HepG2 (cell line): ENCODE data around the gene CRYAA. TPM values are rescaled to one million over a fixed set of nuclear protein-coding genes. Genes with fewer than 3 reads are reported as not detected.

Experiments
- ARNT ChIP-seq: fragments of 450-650 bp; IDR thresholded peaks from 2 replicates; pipeline ENCODE4 v1.6.1; 2017
- ATAD3A ChIP-seq: sonication (generic); formaldehyde crosslinking; IDR thresholded peaks from 2 replicates; pipeline ENCODE4 v1.4.0; 2020; ENCODE audit warnings: missing genetic modification reagents
- E2F1 ChIP-seq: sonication (generic); formaldehyde crosslinking; IDR thresholded peaks from 2 replicates; pipeline ENCODE4 v1.5.0; 2020; ENCODE audit warnings: missing genetic modification reagents
- GATAD1 ChIP-seq: IDR thresholded peaks from 2 replicates; pipeline ENCODE4 v1.6.1; 2016; ENCODE audit warnings: missing genetic modification reagents, missing compliant biosample characterization
- HMG20A ChIP-seq: IDR thresholded peaks from 2 replicates; pipeline ENCODE4 v1.6.1; 2016; ENCODE audit warnings: borderline replicate concordance
- KAT8 ChIP-seq: IDR thresholded peaks from 2 replicates; pipeline ENCODE4 v1.6.1; 2016; ENCODE audit warnings: missing genetic modification reagents, missing compliant biosample characterization
- PHB2 ChIP-seq: fragments of 450-650 bp; IDR thresholded peaks from 2 replicates; pipeline ENCODE4 v1.6.1; 2018; ENCODE audit not compliant: partially characterized antibody
- PPARG ChIP-seq: conservative IDR thresholded peaks from 2 replicates; pipeline ENCODE4 v1.6.1; 2016; ENCODE audit warnings: missing biosample characterization, missing genetic modification reagents
- SOX5 ChIP-seq: IDR thresholded peaks from 2 replicates; pipeline ENCODE4 v1.6.1; 2016; ENCODE audit warnings: borderline replicate concordance
- THAP11 ChIP-seq: IDR thresholded peaks from 2 replicates; pipeline ENCODE4 v1.6.1; 2016; ENCODE audit warnings: missing biosample characterization, missing genetic modification reagents
- TRIM24 ChIP-seq: sonication (generic); formaldehyde crosslinking; IDR thresholded peaks from 2 replicates; pipeline ENCODE4 v1.8.0; 2022; ENCODE audit warnings: mild to moderate bottlenecking, missing genetic modification reagents
- ZBTB40 ChIP-seq, 2 experiments: fragments of 450-650 bp in 1 of 2; sonication (generic) in 1 of 2; formaldehyde crosslinking in 1 of 2; IDR thresholded peaks; 2 replicates each; pipeline versions ENCODE4 v1.6.1 to v1.8.0; 2016 to 2022; ENCODE audit warnings: antibody characterized with exemption in 1 of 2, mild to moderate bottlenecking in 1 of 2, missing genetic modification reagents in 1 of 2
- ZC3H13 ChIP-seq: sonication (generic); formaldehyde crosslinking; IDR thresholded peaks from 2 replicates; pipeline ENCODE4 v1.8.1; 2023; ENCODE audit warnings: mild to moderate bottlenecking, missing genetic modification reagents, moderate library complexity
- ZNF619 ChIP-seq: sonication (generic); formaldehyde crosslinking; IDR thresholded peaks from 2 replicates; pipeline ENCODE4 v1.4.0; 2020; ENCODE audit warnings: mild to moderate bottlenecking, missing genetic modification reagents
- ZNF629 ChIP-seq: sonication (generic); formaldehyde crosslinking; conservative IDR thresholded peaks from 2 replicates; pipeline ENCODE4 v1.5.0; 2020; ENCODE audit warnings: missing genetic modification reagents
- polyA plus RNA-seq, 8 experiments: library from polyadenylated mRNA; depleted of rRNA in 3 of 8; stranded (reverse) in 7 of 8; unstranded in 1 of 8; fragments of >200 nt; fragmentation: Illumina TruSeq in 4 of 8; extraction: Trizol in 4 of 8; gene quantifications; 2 replicates each; pipeline versions ENCODE4 v1.2.1 to v1.2.3, GENCODE V29; 2011 to 2016; ENCODE audit warnings: low read depth in 4 of 8, missing spikeins in 1 of 8, mixed read lengths in 1 of 8; ENCODE audit not compliant: insufficient read depth in 1 of 8
- total RNA-seq, 5 experiments: library from RNA; depleted of rRNA; stranded (reverse); fragments of >200 nt; fragmentation: Illumina TruSeq; extraction: Trizol; gene quantifications; 2 replicates each; pipeline ENCODE4 v1.2.3, GENCODE V29; 2016; ENCODE audit warnings: low read depth in 1 of 5
- TF ChIP-seq, protein P1 (sequence below): sonication (generic); formaldehyde crosslinking; conservative IDR thresholded peaks from 2 replicates; pipeline ENCODE4 v1.4.0; 2020; ENCODE audit warnings: missing genetic modification reagents
- TF ChIP-seq, protein P2 (sequence below): sonication (generic); formaldehyde crosslinking; IDR thresholded peaks from 2 replicates; pipeline ENCODE4 v1.4.0; 2020; ENCODE audit warnings: mild to moderate bottlenecking, missing genetic modification reagents, borderline replicate concordance

CRYAA gene
- total and polyA plus RNA-seq, 2 of the 13 experiments (the other 11 are each of a cell fraction or from before 2014, with no cell fraction given): 5.6 to 8.6 TPM

DNA sequence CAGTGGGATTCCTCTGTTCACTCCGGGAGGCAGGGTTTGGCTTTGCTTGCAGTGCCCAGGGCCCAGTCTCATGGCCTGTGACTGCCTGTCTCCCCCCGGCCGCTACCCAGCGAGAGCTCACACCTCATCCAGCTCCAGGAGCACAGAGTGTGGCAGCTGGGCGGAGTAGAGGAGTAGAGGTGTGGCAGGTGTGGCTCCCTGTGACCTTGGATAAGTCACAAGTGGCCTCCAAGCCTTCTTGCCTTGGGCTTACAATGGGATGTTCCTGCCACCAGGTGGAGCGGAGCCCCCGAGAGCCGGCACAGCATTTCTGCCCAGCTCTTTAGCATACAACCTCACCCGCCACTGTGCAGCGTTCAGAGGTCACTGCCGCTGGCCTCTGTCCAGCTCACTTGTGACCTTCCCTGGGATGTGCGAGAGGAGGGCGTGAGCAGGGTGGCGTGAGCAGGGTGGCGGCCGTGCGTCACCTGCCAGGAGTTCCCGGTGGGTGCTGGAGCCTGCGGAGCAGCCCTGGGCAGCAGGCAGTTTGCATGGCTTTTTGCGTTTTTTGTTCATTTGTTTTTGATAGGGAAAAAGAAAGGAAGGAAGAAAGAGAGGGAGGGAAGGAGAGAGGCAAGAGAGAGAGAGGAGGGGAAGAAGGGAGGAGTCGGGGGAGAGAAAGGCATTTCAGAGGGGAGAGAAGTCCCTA, 42.4 kb downstream of the CRYAA start (continued):
- peak; percentile 28; the same call in 1 of the 2 replicates for TF ChIP-seq ZNF629 (CRISPR knock-in tag)
- peak; percentile 63 for TF ChIP-seq GATAD1 (CRISPR knock-in tag)
- TF ChIP-seq PHB2: no peak
- TF ChIP-seq E2F1 (CRISPR knock-in tag): peak; percentile 19; the same call in 1 of the 2 replicates
- TF ChIP-seq ARNT: no peak
- peak; percentile 58; the same call in 1 of the 2 replicates for TF ChIP-seq HMG20A (CRISPR knock-in tag)
- 0 out of 2 replicates have a peak, but pooled peaks have one; percentile 39 for TF ChIP-seq ZNF619 (CRISPR knock-in tag)
- no peak for TF ChIP-seq ATAD3A (CRISPR knock-in tag)
- TF ChIP-seq KAT8 (CRISPR knock-in tag): peak; percentile 79
- peak; percentile 47; the same call in 1 of the 2 replicates for TF ChIP-seq THAP11 (CRISPR knock-in tag)
- peak; percentile 78 for TF ChIP-seq SOX5 (CRISPR knock-in tag)
- TF ChIP-seq, protein P1, sequence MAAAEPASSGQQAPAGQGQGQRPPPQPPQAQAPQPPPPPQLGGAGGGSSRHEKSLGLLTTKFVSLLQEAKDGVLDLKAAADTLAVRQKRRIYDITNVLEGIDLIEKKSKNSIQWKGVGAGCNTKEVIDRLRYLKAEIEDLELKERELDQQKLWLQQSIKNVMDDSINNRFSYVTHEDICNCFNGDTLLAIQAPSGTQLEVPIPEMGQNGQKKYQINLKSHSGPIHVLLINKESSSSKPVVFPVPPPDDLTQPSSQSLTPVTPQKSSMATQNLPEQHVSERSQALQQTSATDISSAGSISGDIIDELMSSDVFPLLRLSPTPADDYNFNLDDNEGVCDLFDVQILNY (CRISPR knock-in tag): no peak
- no peak for TF ChIP-seq ZBTB40 (IDR thresholded peaks at IDR 0.05)
- peak; percentile 28; the same call in 1 of the 2 replicates for TF ChIP-seq ZBTB40 (CRISPR knock-in tag; IDR thresholded peaks at IDR 0.05)
- TF ChIP-seq TRIM24: no peak
- TF ChIP-seq ZC3H13 (CRISPR knock-in tag): peak; percentile 26; the same call in 1 of the 2 replicates
- TF ChIP-seq, protein P2, sequence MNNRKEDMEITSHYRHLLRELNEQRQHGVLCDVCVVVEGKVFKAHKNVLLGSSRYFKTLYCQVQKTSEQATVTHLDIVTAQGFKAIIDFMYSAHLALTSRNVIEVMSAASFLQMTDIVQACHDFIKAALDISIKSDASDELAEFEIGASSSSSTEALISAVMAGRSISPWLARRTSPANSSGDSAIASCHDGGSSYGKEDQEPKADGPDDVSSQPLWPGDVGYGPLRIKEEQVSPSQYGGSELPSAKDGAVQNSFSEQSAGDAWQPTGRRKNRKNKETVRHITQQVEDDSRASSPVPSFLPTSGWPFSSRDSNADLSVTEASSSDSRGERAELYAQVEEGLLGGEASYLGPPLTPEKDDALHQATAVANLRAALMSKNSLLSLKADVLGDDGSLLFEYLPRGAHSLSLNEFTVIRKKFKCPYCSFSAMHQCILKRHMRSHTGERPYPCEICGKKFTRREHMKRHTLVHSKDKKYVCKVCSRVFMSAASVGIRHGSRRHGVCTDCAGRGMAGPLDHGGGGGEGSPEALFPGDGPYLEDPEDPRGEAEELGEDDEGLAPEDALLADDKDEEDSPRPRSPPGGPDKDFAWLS (CRISPR knock-in tag): peak; percentile 74; the same call in 1 of the 2 replicates
- TF ChIP-seq PPARG (CRISPR knock-in tag): peak; percentile 53; the same call in 1 of the 2 replicates
